ENCODE data around the gene CMIP.
"Not testable (repeated sequence)": the region's sequence is repeated elsewhere in the genome, so short reads cannot be mapped to it uniquely, and the experiment has no call there.

CMIP gene

DNA sequence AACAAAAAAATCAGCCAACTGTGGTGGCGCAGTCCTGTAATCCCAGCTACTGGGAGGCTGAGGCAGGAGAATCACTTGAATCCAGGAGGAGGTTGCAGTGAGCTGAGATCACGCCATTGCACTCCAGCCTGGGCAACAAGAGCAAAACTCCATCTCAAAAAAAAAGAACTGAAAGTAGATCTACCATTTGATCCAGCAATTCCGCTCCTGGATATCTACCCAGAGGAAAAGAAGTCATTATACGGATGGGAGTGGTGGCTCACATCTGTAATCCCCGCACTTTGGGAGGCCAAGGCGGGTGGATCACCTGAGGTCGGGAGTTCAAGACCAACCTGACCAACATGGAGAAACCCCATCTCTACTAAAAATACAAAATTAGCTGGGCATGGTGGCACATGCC is 22.5 kb upstream of the CMIP start:
- not testable (repeated sequence) for FAIRE-seq

- no peak for FAIRE-seq
Measured at GRCh38 chr16:81424771-81425170, 19.8 kb upstream of the CMIP start.

- no peak for FAIRE-seq
Measured at GRCh38 chr16:81427219-81427618, 17.4 kb upstream of the CMIP start.

DNA sequence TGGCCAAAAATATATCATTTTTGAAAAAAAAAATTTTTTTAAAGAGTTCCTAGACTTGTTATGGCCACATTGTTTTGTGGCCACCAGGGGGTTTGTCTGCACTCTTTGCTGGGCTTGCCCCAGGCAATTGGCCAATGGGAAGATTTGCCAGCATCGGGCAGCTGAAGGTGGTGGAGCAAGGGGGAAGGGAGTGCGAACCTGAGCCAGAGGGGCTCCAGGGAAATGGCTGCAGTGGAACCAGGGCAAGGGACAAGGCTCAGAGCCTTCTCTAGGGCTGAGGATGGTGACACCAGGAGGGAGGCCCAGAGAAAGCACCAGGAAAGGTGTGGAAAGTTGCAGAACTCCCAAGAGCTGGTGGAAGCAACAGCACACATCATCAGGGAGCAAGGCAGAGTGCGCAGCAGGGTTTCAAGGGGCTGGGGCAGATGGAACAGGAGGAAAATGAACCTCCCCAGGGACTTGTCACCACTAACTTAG is 15.5 kb upstream of the CMIP start:
- FAIRE-seq = no peak

GRCh38 chr16:81431554-81432353 is 12.9 kb upstream of the CMIP start:
- no peak for FAIRE-seq

GRCh38 chr16:81432937-81433557 is 11.6 kb upstream of the CMIP start:
- FAIRE-seq = no peak

GRCh38 chr16:81435103-81435502 is 9.5 kb upstream of the CMIP start:
- no peak for FAIRE-seq

- FAIRE-seq = no peak
Measured at GRCh38 chr16:81435567-81435966, 9.0 kb upstream of the CMIP start.

DNA sequence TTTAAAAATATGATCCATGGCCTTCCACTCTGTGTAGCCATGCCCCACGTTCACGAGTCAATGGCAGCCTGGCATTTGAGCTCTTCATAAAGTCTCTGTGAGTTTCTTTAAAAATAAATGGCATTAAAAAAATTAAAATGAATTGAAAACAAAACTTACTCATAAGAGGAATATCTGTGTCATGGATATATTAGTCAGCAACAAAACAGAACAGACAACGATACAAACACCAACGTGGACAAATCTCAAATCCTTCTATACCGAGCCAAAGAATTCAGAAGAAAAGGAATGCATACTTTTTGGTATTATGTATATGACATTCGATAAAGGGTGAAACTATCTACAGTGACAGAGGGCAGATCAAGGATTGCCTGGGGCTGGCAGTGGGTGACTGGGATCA is 8.2 kb upstream of the CMIP start:
- no peak for FAIRE-seq

DNA sequence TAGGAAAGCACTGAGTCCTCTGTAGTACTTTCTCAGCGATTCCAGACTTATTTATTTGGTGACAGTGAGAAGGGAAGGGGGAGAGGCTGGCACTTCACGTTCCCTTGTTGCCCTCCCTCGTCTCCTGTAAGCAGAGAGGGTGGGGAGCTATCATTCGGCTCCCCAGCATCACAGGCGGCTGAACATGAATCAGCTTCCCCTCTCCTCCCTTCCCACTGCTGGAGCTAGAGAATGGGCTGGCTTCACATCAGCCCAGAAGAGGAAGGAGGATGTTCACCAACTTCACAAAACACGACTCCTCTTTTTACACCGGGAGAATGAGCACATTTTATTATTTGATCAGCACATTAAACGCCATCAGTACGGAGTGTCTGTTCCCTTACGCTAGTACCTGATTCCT is 6.7 kb upstream of the CMIP start:
- FAIRE-seq = no peak

DNA sequence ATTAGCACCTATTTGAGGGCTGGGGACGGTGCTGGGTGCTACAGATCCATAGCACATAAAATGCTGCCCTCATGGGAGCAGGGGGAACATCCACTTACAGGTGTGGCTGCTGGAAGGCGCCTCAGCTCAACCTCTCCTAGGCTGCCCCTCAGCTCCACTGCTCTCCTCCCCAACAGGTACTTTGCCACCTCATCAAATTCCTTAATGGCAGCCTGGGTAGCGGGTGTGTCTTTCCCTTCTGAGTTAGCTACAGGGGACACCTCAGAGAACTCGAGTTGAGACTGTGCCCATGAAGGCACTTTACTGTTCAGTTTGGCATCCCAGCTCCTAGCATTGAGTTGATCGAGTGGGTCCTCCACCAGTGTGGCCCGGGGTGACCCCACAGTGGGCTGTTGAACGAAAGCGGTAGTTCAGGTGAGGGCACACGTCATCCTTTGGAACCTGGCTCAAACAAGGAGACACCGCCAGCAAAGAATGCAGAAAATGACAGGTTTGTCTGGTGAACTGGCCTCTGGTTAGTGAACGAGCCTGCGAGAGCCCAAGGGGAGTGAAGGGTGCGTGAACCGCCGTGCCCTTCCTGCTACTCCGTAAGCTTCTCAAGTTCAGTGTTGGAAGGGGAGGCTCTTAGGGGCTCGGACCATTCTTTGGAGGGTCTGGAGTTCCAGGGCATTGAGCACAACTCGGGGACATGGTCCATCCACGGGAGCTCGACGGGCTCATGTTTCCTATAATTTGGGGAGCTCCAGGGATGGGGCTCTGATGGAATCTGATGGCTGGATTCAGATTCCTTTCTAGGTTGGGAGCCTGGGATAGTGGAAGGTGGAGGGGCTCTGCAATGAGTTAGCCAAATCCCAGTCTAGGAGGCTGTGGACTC is 3.5 kb upstream of the CMIP start:
- no peak for FAIRE-seq

- no peak for FAIRE-seq
Measured at GRCh38 chr16:81442220-81442915, 2.2 kb upstream of the CMIP start.

GRCh38 chr16:81442916-81443687 is 1.5 kb upstream of the CMIP start:
- no peak for FAIRE-seq

- no peak for FAIRE-seq
Measured at GRCh38 chr16:81443688-81444447, 740 bp upstream of the CMIP start.

- no peak for FAIRE-seq
Measured at GRCh38 chr16:81445143-81445961, 744 bp downstream of the CMIP start.

DNA sequence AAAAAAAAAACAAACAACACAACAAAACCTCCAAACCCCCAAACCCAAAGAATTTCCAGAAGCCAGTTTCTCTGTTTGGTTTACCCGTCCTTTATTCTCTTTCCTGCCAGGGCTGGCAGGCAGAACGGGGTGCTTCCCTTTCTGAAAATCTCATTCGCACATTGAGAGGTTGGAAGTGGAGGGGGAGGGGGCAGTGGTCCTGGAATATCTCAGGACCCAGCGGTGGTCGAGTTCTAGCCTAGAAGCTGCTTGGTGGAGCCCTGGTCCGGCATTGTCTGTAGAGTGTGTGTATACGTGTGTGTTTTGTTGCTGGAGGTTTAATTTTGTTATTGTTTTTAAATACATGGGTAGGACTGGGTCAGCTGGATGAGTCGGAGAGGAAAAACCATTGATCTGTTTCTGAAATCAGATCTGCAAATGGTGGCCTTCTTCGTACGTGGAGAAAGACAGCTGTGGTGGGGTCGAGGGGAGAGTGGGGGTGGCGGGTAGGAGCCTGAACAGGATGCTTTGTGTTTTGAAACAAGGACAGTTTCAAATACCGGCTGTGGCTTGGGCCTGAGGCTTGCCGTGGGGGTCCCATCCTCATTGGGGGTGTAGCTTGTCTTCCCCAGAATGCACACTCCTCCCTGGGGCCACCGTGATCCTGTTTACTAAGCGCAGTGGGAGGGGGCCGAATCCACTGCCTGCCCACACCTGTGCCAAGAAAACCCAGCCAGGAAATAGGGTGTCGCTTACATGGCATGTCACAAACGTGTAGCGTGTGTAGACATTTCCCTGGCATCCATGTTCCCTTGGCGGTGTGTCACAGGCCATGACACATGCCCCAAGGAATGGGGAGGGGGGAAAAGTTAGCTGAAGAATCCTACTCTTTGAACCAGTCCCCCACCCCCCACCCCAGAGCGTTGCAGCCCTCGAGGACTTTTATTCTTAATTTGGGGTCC is 1.6 kb downstream of the CMIP start:
- no peak for FAIRE-seq

GRCh38 chr16:81446907-81447268 is 2.3 kb downstream of the CMIP start:
- no peak for FAIRE-seq

DNA sequence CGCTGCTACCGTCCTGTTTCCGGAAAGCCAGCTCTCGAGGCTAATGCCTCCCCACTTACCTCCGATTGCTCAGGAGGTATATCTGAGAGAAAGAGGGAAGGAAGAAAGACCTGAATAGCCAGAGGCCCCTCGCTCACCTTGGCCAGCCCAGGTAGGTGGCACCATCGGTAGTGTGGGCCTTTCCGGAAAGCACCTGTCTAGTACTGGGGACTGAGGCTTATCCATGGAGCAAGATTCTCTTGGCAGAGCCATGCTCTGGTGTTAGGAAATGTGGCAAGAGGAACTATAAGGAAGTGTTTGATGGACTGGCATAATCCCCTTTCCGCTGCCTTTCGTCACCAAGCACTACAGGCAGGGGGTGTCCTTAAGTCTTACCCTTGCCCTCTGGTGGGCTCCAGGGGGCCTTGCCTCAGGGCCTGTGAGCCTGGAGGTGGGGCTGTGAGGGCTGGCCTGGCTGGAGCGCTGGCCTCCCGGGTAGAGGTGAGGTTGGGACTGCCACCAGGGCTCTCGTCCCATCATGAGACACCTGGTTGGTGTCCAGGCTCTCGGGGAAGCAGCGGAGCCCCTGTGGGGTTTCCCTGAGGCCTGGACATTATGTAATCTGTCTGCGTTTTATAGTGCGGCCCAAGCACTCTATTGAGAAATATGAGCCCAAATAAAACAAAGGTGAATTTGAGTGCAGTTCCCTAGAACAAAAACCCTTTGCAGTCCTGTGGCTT is 2.9 kb downstream of the CMIP start:
- no peak for FAIRE-seq
